Fibroblast of the conjunctiva (primary cell): ENCODE measurements around the gene CLK3.
"Not testable (repeated sequence)": the region's sequence is repeated elsewhere in the genome, so short reads cannot be mapped to it uniquely, and the experiment has no call there.

Source experiments
- DNase-seq: peaks from one replicate; pipeline ENCODE4 v3.0.0-alpha.2; 2010; ENCODE audit warnings: low read depth

Gene CLK3

GRCh38 chr15:74615508-74616365 is at the start of gene CLK3:
TSS of gene CLK3 (plus strand) at chr15:74615836. CDS start at chr15:74619197, 3,361 bp downstream.
- peak; percentile 84 for DNase-seq

- no peak for DNase-seq
Measured at GRCh38 chr15:74568594-74568993, 47.0 kb upstream of the CLK3 start.

GRCh38 chr15:74569731-74570070 is 45.9 kb upstream of the CLK3 start:
- no peak for DNase-seq

GRCh38 chr15:74571191-74571590 is 44.4 kb upstream of the CLK3 start:
- no peak for DNase-seq

GRCh38 chr15:74573987-74574386 is 41.6 kb upstream of the CLK3 start:
- no peak for DNase-seq

GRCh38 chr15:74578496-74578994 is 37.1 kb upstream of the CLK3 start:
- no peak for DNase-seq

- no peak for DNase-seq
Measured at GRCh38 chr15:74579001-74579400, 36.6 kb upstream of the CLK3 start.

- DNase-seq = no peak
Measured at GRCh38 chr15:74580538-74581350, 34.9 kb upstream of the CLK3 start.

GRCh38 chr15:74584204-74584603 is 31.4 kb upstream of the CLK3 start:
- DNase-seq = no peak

GRCh38 chr15:74584779-74585178 is 30.9 kb upstream of the CLK3 start:
- DNase-seq = no peak

GRCh38 chr15:74585191-74585590 is 30.4 kb upstream of the CLK3 start:
- DNase-seq = no peak

- DNase-seq = no peak
Measured at GRCh38 chr15:74585857-74586256, 29.8 kb upstream of the CLK3 start.

- no peak for DNase-seq
Measured at GRCh38 chr15:74589826-74590225, 25.8 kb upstream of the CLK3 start.

GRCh38 chr15:74592222-74592621 is 23.4 kb upstream of the CLK3 start:
- DNase-seq = no peak

GRCh38 chr15:74593122-74593521 is 22.5 kb upstream of the CLK3 start:
- no peak for DNase-seq

GRCh38 chr15:74594455-74594854 is 21.2 kb upstream of the CLK3 start:
- DNase-seq = no peak

- DNase-seq = no peak
Measured at GRCh38 chr15:74595271-74595670, 20.4 kb upstream of the CLK3 start.

GRCh38 chr15:74596736-74597135 is 18.9 kb upstream of the CLK3 start:
- DNase-seq = not testable (repeated sequence)

- not testable (repeated sequence) for DNase-seq
Measured at GRCh38 chr15:74597146-74597705, 18.4 kb upstream of the CLK3 start.

GRCh38 chr15:74598126-74598842 is 17.4 kb upstream of the CLK3 start:
- peak; percentile 75 for DNase-seq

- DNase-seq = no peak
Measured at GRCh38 chr15:74599156-74599555, 16.5 kb upstream of the CLK3 start.
